Activated naive CD8-positive, alpha-beta T cell (primary cell): Measurements from ENCODE around the gene MSH5.
A peak's percentile ranks its signal among the peaks of the same experiment; 100 is the strongest.

Experiments
- H3K27ac Mint-ChIP-seq: one replicate; pipeline ENCODE4 v1.8.0; 2021; ENCODE audit warnings: mixed read lengths
- H3K27me3 Mint-ChIP-seq: one replicate; pipeline ENCODE4 v1.8.0; 2021; ENCODE audit warnings: mixed read lengths
- H3K36me3 Mint-ChIP-seq: one replicate; pipeline ENCODE4 v1.8.0; 2021; ENCODE audit warnings: mixed read lengths
- H3K4me1 Mint-ChIP-seq: one replicate; pipeline ENCODE4 v1.8.0; 2021; ENCODE audit warnings: low read depth, mixed read lengths
- H3K4me3 Mint-ChIP-seq: one replicate; pipeline ENCODE4 v1.8.0; 2021; ENCODE audit warnings: mild to moderate bottlenecking, mixed read lengths
- H3K9me3 Mint-ChIP-seq: one replicate; pipeline ENCODE4 v1.8.0; 2021; ENCODE audit warnings: low read depth, mixed read lengths

MSH5 gene

DNA sequence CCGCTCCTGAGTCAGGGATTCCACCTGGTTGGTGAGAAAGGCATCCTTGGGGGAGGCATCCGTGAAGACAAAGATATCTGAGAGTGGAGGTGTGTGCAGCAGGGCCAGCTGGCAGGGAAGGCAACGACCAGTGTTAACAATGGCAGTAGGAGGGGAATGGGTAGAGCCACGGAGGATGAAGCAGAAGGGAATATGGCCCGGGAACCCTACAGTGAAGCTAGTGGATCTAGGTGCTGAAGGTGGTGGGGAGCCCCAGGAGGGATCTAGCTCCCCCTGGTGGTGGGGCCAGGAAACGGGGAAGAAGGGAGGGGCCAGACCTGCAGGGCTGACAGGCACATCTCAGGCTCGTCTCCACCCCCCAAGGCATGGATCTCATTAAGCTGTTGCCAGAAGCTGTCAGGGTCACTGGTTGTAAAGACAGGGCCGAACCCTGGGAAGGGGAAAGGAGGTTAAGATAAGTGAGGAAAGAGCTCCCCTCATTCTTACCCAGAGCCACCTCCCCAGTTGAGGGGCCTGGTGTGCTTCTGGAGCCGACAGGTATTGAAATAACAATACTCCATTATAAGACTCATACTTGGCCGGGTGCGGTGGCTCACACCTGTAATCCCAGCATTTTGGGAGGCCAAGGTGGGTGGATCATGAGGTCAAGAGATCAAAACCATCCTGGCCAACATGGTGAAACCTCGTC is 30.0 kb downstream of the MSH5 start:
- Mint-ChIP-seq H3K9me3 (no peaks in the 10 kb centered on the region), H3K27ac (no peak overlapping the region), H3K4me1 (peaks cover 27% of the 10 kb centered on the region), H3K36me3 (no peaks in the 10 kb centered on the region), H3K4me3 (no peak overlapping the region), H3K27me3 (no peaks in the 10 kb centered on the region)

DNA sequence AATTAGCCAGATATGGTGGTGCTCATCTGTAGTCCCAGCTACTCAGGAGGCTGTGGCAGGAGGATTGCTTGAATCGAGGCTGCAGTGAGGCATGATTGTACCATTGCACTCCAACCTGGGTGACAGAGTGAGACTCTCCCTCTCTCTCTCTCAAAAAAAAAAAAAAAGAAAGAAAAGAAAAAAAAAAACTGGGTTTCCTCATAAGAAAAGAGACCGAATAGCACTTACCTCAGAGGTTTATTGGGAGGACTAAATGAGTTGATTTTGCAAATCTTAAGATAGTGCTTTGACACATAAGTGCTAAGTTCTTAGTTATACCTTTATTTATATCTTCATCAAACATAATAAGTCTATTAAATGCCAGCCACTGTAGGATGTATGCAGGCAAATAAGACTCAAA is 31.1 kb downstream of the MSH5 start:
- Mint-ChIP-seq H3K27ac (no peak overlapping the region), H3K36me3 (no peaks in the 10 kb centered on the region), H3K27me3 (no peaks in the 10 kb centered on the region), H3K9me3 (no peaks in the 10 kb centered on the region), H3K4me1 (peaks cover 32% of the 10 kb centered on the region), H3K4me3 (no peak overlapping the region)

DNA sequence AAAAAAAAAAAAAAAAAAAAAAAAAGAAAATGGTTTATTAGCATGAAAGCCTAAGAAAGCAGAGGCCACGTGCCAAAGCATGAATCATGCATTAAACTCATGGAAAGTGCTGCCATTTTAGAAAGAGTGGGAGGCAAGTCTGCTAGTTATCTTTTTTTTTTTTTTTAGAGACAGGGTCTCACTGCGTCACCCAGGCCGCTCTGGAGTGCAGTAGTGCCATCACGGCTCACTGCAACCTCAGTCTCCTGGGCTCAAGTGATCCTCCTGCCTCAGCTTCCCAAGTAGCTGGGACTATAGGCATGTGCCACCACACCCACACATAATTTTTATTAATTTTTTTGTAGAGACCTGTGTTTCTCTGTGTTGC is 32.2 kb downstream of the MSH5 start:
- Mint-ChIP-seq H3K4me1 (peaks cover 37% of the 10 kb centered on the region), H3K9me3 (no peaks in the 10 kb centered on the region), H3K27ac (peak overlapping the region; percentile 76), H3K27me3 (no peaks in the 10 kb centered on the region), H3K4me3 (peak overlapping the region; percentile 63), H3K36me3 (no peaks in the 10 kb centered on the region)

DNA sequence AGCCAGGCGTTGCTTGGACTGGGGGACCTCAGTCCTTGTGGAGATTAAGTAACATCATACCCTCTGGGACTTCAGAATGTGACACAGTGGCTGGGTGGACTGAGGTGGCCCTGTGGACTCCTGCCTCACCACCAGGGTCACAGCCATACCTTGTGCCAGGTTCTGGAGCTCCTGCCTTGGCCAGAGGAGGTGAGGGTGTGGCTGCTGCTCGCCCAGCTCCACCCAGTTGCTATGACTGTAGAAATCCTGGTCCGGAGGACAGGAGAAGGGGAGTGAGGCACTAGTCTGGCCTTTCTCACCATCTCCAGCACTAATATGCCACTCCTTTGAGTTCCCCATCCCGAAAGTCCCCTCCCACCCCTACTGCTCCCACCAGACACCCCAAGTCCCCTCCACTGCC is 35.4 kb downstream of the MSH5 start:
- no peaks in the 10 kb centered on the region for H3K27me3 Mint-ChIP-seq
- no peaks in the 10 kb centered on the region for H3K9me3 Mint-ChIP-seq
- no peaks in the 10 kb centered on the region for H3K36me3 Mint-ChIP-seq
- H3K4me1 Mint-ChIP-seq = peaks cover 39% of the 10 kb centered on the region
- no peak overlapping the region for H3K4me3 Mint-ChIP-seq
- no peak overlapping the region for H3K27ac Mint-ChIP-seq

DNA sequence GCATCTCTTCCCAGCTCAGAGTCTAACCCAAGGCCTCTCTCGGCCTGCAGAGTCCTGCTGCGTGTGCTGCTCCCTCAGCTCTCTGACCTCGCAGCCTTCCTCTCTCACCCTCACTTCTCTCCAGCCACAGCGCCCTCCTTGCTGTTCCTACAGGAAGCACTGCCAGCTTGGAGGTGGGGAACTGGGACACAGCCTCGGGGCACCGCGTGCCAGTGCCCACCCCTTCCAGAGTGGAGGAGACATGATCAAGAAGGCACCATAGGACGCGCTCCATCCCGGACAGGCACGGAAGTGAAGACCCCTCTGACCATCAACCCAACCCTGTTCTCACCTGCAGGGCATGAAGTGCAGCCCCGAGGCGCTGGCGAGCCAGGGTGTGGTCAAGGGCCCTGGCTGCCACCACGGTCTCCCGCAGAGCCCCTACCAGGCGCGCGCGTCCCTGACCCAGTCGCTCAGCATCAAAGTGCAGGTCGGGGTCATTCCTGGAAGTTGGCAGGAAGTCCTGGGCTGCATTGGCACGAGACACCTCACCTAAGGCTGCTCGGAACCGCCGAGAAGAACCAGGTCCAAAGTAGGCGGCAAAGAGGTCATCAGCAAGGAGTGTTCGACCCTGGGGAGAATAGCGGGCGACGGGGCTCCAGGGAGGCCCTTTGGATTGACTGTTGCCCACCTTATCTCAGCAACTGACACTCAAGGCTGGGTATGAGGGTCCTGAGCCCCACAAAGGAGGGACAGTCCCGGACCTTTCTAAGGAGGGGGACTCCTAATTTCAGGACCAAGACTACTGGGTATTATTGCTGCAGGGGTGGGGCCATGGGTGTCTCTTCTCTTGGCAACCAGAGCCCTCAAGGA is 36.1 kb downstream of the MSH5 start:
- no peaks in the 10 kb centered on the region for H3K9me3 Mint-ChIP-seq
- H3K4me1 Mint-ChIP-seq = peaks cover 38% of the 10 kb centered on the region
- H3K27ac Mint-ChIP-seq = peak overlapping the region; percentile 46
- no peaks in the 10 kb centered on the region for H3K27me3 Mint-ChIP-seq
- peaks cover 2% of the 10 kb centered on the region for H3K36me3 Mint-ChIP-seq
- H3K4me3 Mint-ChIP-seq = peak overlapping the region; percentile 27

DNA sequence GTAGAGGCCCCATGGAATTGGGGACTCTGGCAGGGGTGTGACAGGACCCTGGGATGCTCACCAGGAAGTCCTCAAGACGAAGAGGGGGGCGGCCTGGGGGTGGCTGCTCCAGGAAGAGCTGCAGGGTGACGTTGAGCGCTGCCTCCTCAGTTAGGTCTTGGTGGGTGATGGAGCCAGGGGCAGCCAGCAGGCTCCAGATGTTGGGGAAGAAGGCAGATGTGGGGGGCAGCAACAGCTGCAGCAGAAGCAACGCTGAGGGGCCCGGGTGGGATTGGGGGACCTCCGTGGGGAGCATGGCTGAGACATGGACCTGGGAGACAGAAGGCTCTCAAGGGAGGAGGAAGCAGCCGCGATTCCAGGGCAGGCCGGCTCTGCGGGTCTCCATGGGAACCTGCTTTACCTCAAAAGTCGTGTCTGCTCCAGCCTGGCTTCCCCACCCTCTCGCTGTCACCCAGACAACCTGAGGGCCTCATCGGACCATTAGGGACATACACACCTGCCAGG is 36.7 kb downstream of the MSH5 start:
- Mint-ChIP-seq H3K4me3 (peak overlapping the region; percentile 27), H3K4me1 (peaks cover 31% of the 10 kb centered on the region), H3K27ac (no peak overlapping the region), H3K27me3 (no peaks in the 10 kb centered on the region), H3K9me3 (no peaks in the 10 kb centered on the region), H3K36me3 (peaks cover 4% of the 10 kb centered on the region)

DNA sequence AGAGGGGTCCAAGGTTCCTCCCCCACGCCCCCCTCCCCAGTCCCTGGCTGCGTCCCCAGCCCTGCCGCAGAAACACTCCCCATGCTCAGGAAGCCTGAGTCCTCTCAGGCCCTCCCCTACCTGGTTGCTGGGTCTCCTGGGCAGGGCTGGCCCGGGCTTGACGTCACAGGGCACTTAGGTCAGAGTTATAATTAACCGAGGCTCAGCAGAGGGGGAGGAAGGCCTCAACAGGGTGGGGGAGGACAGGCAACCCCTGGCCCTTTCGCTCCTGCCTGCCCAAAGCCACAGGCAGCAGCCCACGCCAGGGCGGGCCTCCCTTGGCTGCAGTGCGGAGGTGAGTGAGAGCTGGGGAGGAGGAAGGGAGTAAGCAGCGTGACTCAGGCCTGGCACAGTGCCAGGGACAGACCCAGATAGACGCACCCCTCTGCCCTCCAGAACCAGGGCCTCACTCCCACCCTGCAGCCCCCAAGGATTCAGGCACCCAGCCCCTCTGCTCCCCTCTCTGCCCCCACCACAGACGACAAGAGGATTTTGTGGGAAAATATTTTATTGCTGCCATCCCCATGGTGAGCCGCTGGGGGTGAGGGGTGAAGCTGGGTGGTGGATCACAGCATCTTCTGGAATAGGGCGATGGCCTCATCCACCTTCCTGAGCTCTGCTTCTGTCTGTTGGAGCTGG is 37.3 kb downstream of the MSH5 start, which contains the start of gene VWA7:
TSS of gene VWA7 (minus strand) at position 340 of the 678 bp plus-strand sequence. CDS start 549 bp downstream, outside the sequence.
- H3K36me3 Mint-ChIP-seq = peaks cover 4% of the 10 kb centered on the region
- H3K4me3 Mint-ChIP-seq = peak within 1 kb of the TSS; percentile 27
- peaks cover 29% of the 10 kb centered on the region for H3K4me1 Mint-ChIP-seq
- peak within 1 kb of the TSS; percentile 10 for H3K27ac Mint-ChIP-seq
- no peaks in the 10 kb centered on the region for H3K27me3 Mint-ChIP-seq
- no peaks in the 10 kb centered on the region for H3K9me3 Mint-ChIP-seq

DNA sequence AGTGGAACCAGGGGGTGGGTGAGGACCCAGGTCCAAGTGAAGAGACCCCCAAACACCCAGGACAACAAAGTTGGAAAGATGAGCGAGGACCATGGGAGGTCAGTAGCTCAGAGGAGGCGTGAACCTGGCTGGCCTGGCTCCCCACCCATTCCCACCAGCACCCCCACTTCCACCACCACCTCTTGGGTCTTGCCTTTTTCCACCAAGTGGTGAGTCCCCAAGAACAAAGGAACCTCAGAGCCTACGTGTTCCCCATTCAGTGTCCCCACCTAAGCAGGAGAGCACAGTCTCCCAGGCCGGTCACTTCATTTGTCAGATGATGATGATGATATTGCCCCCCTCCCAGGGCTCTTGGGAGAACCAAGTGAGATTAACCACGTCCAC is 37.9 kb downstream of the MSH5 start:
- Mint-ChIP-seq H3K36me3 (peaks cover 6% of the 10 kb centered on the region), H3K9me3 (no peaks in the 10 kb centered on the region), H3K27me3 (no peaks in the 10 kb centered on the region), H3K4me1 (peaks cover 26% of the 10 kb centered on the region), H3K27ac (no peak overlapping the region), H3K4me3 (no peak overlapping the region)

DNA sequence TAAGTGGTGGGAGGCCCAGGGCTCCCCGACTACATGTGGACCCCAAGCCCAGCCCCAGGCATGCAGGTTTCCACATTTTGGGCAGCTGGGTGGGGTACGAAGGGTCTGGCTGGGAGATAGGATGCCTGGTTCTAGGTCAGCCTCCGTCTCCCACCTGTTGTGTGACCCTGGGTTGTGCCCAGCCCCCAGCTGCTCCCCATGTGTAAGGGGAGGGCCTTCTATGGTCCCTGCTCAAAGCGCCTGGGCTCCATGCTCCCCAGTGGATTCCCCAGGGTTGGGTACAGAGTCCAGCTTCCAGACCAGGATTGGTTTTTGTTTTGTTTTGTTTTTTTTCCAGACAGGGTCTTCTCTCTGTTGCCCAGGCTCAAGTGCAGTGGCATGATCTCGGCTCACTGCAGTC is 38.4 kb downstream of the MSH5 start:
- Mint-ChIP-seq H3K36me3 (peaks cover 8% of the 10 kb centered on the region), H3K27ac (no peak overlapping the region), H3K4me1 (peaks cover 21% of the 10 kb centered on the region), H3K4me3 (no peak overlapping the region), H3K27me3 (no peaks in the 10 kb centered on the region), H3K9me3 (no peaks in the 10 kb centered on the region)

DNA sequence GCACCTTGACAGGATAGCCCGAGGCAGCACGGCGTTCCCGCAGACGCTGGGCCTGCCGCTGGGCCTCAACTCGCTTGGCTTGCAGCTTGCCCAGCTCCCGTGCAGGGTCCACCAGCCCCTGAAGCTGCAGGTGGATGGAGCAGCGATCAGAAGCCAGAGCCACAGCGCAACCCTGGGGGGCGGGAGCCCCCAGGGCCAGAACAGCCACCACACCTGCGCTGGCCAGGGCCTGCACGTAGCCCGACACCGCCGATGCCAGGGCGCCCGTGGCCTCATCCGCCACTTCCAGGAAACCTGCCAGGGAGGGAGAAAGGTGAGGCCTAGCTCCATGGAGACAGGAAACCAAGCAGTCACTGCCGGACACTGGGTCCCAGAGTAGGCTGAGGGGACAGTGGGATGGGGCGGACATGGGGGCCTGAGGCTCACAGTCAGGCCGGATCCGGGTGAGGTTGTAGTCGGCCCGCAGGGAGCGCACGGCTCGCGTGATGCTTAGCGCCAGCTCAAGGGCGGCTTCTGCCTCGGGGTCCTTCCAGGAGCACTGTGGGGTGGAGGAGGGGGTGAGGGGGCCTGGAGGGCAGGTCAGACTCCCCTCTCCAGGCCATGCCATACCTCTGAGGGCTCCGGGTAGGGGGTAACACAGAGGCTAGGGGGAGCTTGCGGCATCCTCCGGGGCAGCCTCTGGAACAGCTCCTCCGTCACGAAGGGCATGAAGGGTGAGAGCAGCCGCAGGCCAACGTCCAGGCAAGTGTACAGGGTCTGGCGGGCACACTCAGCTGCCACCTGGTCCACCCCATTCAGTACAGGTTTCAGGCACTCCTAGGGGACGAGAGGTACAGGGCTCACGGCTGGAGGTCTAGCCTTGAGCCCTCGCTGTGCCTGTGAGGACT is 39.4 kb downstream of the MSH5 start:
- no peak overlapping the region for H3K4me3 Mint-ChIP-seq
- no peaks in the 10 kb centered on the region for H3K9me3 Mint-ChIP-seq
- H3K27ac Mint-ChIP-seq = no peak overlapping the region
- peaks cover 20% of the 10 kb centered on the region for H3K4me1 Mint-ChIP-seq
- H3K36me3 Mint-ChIP-seq = peaks cover 9% of the 10 kb centered on the region
- no peaks in the 10 kb centered on the region for H3K27me3 Mint-ChIP-seq

DNA sequence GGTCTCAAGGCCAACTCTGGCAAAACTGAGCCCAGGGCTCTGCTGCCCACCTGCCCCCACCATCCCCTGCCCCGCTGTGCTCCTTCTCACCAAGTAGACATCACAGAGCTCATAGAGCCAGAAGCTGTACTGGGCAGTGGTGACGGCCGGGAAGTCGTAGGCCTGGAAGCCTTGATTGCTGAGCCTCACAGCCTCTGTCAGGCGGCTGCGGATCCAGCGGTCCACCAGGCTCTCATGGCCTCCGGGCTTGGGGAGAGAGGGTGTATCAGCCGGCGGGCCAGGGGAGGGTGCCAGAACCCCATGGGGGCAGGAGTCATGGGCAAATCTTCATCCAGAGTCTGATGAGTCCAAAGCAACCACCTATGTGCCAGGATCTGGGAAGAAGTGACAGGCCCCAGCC is 40.1 kb downstream of the MSH5 start:
- Mint-ChIP-seq H3K4me1 (peaks cover 20% of the 10 kb centered on the region), H3K4me3 (no peak overlapping the region), H3K27me3 (no peaks in the 10 kb centered on the region), H3K9me3 (no peaks in the 10 kb centered on the region), H3K27ac (no peak overlapping the region), H3K36me3 (peaks cover 12% of the 10 kb centered on the region)

DNA sequence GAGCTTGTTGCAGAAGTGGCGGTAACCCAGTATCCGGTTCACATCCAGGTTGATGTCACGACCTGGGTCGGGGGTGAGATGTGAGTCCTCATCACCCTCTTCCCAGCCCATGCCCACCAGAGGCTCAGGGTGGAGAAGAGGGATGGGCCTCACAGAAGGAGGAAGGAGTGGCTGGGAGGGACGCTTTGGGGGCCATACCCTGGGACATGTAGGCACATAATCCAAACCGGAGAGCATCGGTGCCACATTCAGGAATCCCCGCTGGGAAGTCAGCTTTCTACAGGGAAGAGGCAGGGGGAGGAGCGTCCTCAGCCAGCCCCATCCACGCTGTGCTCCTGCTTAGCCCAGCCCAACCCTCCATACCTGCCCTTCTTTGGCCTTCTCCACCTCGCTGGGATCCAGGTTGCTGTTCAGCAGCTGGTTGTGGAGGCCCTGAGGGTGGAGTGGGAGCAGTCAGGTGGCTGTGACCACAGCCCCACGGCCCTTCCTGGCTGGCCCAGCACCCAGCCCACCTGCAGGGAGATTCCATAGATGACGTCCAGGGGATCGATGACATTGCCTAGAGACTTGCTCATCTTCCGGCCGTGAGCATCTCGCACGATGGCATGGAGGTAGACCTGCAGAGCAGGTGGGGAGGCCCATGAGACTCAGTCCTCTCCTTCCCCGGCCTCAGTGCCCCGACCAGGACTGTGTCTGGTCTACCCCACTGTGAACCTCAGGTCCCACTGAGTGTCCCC is 40.9 kb downstream of the MSH5 start:
- H3K4me3 Mint-ChIP-seq = no peak overlapping the region
- H3K36me3 Mint-ChIP-seq = peaks cover 12% of the 10 kb centered on the region
- no peak overlapping the region for H3K27ac Mint-ChIP-seq
- no peaks in the 10 kb centered on the region for H3K27me3 Mint-ChIP-seq
- H3K9me3 Mint-ChIP-seq = no peaks in the 10 kb centered on the region
- peaks cover 14% of the 10 kb centered on the region for H3K4me1 Mint-ChIP-seq

DNA sequence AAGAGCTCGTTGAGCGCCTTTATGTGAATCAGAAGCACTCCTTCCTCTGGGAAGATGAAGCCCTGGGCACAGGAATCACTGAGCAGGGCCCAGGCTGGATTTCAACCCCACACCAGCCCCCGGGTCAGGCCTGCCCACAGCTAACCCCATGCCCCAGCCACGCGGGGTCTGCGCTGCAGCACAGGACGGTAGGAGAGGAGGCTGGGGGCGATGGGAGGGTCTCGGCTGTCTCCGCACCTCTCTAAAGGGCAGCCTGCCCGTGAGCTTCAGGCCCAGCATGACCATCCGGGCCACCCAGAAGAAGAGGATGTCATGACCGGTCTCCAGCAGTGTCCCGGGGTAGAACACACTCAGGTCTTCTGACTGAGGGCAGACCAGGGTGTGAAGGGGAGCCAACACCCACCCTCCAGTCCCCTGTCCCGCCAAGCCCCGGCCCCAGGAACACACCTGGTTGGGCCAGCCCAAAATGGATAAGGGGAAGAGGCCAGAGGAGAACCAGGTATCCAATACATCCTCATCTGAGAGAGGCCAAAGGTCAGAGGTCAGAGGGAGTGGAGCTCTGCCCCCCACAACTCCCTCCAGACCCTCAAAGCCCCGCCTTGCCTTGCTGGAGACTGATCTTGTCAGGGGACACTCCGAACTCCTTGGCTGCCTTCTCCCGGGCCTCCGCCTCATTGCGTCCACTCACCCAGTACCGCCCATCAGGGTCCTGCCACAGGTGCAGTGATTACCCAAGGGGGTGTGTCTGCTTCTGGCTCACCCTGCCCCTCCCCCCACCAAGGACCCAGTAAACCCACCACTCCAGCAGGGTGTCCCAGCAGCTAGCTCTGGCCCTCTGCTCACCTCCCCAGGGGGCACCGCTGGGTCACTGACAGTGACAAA is 41.7 kb downstream of the MSH5 start:
- Mint-ChIP-seq H3K27ac (no peak overlapping the region), H3K27me3 (no peaks in the 10 kb centered on the region), H3K4me3 (no peak overlapping the region), H3K9me3 (no peaks in the 10 kb centered on the region), H3K36me3 (peaks cover 12% of the 10 kb centered on the region), H3K4me1 (peaks cover 11% of the 10 kb centered on the region)
